T-helper 1 cell treated with Interleukin-12 subunit alpha and Interleukin-12 subunit beta and Interleukin-4 antibody, amounts not matched to agents 30 ng/mL and 1 ng/mL, for 36 hours (primary cell): Measurements from ENCODE around the gene MRPS22. TPM values are rescaled to one million over a fixed set of nuclear protein-coding genes. Genes with fewer than 3 reads are reported as not detected.
"Not testable (repeated sequence)": the region's sequence is repeated elsewhere in the genome, so short reads cannot be mapped to it uniquely, and the experiment has no call there.

Experiments used
- intact Hi-C: fragments of 100-400 bp; cut with micrococcal nuclease; formaldehyde crosslinking; loops from one replicate; pipeline ENCODE4 v1.15.1; 2024
- total RNA-seq: library from RNA; stranded (reverse); gene quantifications from 2 replicates; pipeline ENCODE4 v1.2.3, GENCODE V29; 2022

MRPS22 gene
- total RNA-seq, 1 donor from 2014 or later: 36.5 TPM

- intact Hi-C loops: loop anchor here (1.0 to 5.0 kb wide), 9 partner anchors 45 to 1553 kb away; partner anchors contain the start of genes ARMC8, CEP70, DBR1 and MRPS22
Measured at GRCh38 chr3:139389552-139390368, 45.9 kb downstream of the MRPS22 start, which contains the start of gene COPB2. COPB2 (minus strand) TSS chr3:139389647; CDS start chr3:139389550, 97 bp downstream.

- intact Hi-C loops: no loop called here
Measured at GRCh38 chr3:139394116-139394515, 50.3 kb downstream of the MRPS22 start.

- intact Hi-C loops: no loop called here
Measured at GRCh38 chr3:139396707-139397106, 52.9 kb downstream of the MRPS22 start.

GRCh38 chr3:139401155-139401554 lies 57.3 kb downstream of the MRPS22 start:
- intact Hi-C loops: not testable (repeated sequence)

Other genes with a start within 250 kb of the MRPS22 start
- 112 and 118 TPM in 2 replicates for gene COPB2, start 45.6 kb downstream of the MRPS22 start, total RNA-seq
- not detected in 2 replicates for gene RBP2, start 132.5 kb downstream of the MRPS22 start, total RNA-seq
- gene RBP1, start 195.7 kb downstream of the MRPS22 start, total RNA-seq: not detected in 2 replicates